T47D (cell line): Measurements from ENCODE around the gene DNAH2.

ENCODE experiments used
- DNase-seq, 2 experiments: peaks; one replicate each; pipeline versions ENCODE4 v3.0.0 to v3.0.0-alpha.2; 2011 to 2012; ENCODE audit warnings: low read depth in 1 of 2, low spot score in 1 of 2
- JUND ChIP-seq: IDR thresholded peaks from 2 replicates; pipeline ENCODE4 v1.6.1; 2012; ENCODE audit warnings: low read depth
- in situ Hi-C: cut with HindIII; loops from 2 replicates; pipeline ENCODE4 v1.10.0; 2016; ENCODE audit warnings: low sequenced_read_pairs, low pct_unique_long_range_greater_than_20kb

The DNAH2 gene

DNA sequence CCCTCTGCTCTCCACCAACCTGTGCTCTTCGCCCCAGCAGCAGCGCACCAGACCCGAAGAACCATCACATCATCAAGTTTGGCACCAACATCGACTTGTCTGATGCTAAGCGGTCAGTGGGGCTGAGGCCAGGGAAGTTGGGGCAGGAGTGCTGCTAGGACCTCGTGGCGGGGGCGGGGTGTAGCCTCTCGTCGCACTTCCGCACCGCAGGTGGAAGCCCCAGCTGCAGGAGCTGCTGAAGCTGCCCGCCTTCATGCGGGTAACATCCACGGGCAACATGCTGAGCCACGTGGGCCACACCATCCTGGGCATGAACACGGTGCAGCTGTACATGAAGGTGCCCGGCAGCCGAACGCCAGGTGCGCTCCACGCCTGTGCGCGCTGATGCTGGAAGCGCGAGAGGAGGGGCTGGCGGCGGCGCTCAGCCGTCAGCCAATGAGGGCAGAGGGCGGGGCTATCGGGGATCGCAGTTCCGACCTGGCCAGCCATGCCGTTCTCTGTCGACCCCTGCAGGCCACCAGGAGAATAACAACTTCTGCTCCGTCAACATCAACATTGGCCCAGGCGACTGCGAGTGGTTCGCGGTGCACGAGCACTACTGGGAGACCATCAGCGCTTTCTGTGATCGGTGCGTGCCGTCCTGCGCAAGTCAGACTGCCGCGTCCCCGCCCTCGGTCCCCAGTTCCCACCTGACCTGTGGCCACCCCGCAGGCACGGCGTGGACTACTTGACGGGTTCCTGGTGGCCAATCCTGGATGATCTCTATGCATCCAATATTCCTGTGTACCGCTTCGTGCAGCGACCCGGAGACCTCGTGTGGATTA lies 134.1 kb downstream of the DNAH2 start:
- TF ChIP-seq JUND = no peak
- in situ Hi-C loops = no loop called here
- DNase-seq = peak; percentile 65 to 89

DNA sequence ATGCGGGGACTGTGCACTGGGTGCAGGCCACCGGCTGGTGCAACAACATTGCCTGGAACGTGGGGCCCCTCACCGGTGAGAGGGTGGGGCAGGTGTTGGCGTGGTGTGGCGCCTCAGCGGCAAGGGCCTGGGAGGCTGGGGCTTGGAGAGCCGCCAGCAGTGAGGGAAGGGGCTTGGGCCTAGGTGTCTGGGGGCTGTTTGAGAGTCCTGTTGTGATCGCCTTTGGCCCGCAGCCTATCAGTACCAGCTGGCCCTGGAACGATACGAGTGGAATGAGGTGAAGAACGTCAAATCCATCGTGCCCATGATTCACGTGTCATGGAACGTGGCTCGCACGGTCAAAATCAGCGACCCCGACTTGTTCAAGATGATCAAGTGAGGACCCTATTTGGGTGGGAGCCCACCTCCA lies 134.7 kb downstream of the DNAH2 start:
- in situ Hi-C loops = no loop called here
- no peak for TF ChIP-seq JUND
- DNase-seq = no peak

DNA sequence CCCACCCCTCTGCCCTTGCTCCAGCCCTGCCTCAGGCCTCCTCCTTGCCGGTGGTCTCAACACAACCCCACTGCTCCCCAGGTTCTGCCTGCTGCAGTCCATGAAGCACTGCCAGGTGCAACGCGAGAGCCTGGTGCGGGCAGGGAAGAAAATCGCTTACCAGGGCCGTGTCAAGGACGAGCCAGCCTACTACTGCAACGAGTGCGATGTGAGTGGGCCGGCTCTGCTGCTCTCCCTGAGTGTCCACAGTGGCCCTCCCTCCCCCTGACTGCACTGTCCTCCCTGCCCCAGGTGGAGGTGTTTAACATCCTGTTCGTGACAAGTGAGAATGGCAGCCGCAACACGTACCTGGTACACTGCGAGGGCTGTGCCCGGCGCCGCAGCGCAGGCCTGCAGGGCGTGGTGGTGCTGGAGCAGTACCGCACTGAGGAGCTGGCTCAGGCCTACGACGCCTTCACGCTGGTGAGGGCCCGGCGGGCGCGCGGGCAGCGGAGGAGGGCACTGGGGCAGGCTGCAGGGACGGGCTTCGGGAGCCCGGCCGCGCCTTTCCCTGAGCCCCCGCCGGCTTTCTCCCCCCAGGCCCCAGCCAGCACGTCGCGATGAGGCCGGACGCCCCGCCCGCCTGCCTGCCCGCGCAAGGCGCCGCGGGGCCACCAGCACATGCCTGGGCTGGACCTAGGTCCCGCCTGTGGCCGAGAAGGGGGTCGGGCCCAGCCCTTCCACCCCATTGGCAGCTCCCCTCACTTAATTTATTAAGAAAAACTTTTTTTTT lies 135.6 kb downstream of the DNAH2 start:
- in situ Hi-C loops = no loop called here
- no peak for TF ChIP-seq JUND
- no peak for DNase-seq

DNA sequence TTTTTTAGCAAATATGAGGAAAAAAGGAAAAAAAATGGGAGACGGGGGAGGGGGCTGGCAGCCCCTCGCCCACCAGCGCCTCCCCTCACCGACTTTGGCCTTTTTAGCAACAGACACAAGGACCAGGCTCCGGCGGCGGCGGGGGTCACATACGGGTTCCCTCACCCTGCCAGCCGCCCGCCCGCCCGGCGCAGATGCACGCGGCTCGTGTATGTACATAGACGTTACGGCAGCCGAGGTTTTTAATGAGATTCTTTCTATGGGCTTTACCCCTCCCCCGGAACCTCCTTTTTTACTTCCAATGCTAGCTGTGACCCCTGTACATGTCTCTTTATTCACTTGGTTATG lies 136.1 kb downstream of the DNAH2 start:
- DNase-seq = no peak
- in situ Hi-C loops = no loop called here
- TF ChIP-seq JUND = no peak

DNA sequence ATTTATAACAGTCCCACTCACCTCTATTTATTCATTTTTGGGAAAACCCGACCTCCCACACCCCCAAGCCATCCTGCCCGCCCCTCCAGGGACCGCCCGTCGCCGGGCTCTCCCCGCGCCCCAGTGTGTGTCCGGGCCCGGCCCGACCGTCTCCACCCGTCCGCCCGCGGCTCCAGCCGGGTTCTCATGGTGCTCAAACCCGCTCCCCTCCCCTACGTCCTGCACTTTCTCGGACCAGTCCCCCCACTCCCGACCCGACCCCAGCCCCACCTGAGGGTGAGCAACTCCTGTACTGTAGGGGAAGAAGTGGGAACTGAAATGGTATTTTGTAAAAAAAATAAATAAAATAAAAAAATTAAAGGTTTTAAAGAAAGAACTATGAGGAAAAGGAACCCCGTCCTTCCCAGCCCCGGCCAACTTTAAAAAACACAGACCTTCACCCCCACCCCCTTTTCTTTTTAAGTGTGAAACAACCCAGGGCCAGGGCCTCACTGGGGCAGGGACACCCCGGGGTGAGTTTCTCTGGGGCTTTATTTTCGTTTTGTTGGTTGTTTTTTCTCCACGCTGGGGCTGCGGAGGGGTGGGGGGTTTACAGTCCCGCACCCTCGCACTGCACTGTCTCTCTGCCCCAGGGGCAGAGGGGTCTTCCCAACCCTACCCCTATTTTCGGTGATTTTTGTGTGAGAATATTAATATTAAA lies 136.7 kb downstream of the DNAH2 start:
- no peak for TF ChIP-seq JUND
- in situ Hi-C loops = no loop called here
- no peak for DNase-seq

DNA sequence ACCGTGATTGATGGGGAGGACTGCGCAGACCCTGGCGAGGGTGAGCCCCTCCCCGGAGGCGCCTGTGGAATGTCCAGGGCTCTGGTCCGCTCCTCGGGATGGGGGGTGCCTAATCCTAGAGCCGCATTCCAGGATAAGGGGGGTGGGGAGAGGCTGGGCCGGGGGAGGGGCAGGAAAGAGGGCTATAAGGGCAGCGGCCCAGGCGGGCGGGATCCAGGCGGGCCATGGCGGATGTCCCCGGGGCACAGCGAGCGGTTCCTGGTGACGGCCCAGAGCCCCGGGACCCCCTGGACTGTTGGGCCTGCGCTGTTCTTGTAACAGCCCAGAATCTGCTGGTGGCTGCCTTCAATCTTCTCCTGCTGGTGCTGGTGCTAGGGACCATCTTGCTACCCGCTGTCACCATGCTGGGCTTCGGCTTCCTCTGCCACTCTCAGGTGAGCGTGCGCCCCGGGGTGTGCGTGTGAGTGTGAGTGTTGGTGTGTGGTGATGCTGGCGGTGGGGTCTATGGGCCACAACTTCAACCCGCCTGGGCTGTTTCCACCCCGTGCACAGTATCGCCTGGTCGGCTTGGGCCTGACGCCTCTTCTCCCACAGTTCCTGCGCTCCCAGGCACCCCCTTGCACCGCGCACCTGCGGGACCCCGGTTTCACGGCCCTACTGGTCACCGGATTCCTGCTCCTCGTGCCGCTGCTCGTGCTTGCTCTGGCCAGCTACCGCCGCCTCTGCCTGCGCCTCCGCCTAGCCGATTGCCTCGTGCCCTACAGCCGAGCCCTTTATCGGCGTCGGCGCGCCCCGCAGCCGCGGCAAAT lies 137.5 kb downstream of the DNAH2 start, which contains the start of gene TMEM88:
Gene TMEM88 (plus strand): TSS at position 216 of the 809 bp plus-strand sequence. CDS start 9 bp downstream, at position 225.
- TF ChIP-seq JUND = no peak
- in situ Hi-C loops = no loop called here
- DNase-seq = no peak

DNA sequence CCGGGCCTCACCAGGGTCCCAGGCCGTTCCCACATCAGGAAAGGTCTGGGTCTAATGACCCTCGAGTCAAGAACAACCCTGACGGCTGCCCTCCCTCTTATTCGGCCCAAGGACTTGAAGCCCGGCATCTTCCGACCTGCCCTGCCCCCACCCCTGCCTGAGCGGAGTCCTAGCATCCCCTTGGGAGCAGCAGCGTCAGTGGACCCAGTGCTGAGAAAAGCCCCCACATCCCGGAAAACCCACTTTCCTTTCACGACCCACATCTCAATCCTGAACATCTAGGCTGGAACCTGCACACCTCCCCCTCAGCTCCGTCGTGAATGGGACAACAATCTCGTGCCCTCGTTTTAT lies 138.1 kb downstream of the DNAH2 start:
- in situ Hi-C loops = no loop called here

DNA sequence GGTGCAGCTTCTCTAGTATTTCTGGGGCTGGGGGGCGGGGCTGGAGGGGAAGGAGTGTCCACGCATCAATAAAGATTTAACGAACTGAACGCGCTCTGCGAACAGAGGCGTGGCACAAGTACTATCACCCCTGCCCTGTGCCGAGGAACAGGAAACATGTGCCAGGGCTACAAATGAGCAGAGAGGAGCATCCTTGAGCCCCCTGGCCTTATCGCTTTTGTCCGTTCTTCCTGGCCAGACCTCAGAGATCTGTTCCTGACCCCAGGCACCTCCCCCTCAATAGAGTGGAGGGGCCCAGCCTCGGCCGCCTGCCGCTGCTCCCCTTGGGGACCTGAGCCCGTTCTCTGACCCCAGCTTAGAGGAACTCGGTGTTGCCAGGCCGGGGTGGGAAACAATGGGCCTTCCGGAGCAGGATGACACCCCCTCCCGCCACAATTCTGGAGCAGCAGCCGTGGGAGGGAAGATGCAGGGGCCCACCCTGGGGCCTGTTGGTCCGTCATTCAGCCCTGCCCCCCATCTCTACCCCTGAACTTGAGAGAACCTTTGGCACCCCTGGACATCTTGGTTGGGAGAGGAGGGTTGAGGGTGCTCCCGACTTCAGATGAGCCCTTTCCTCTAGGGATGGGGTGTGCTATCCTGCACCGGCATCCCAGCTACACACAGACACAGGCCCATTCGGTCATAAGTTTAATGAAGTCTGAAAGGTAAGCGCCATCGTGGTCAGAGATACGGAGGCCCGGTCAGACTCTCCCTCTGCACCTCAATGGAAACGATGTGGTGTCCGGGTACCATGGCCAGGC lies 138.7 kb downstream of the DNAH2 start:
- TF ChIP-seq JUND = no peak
- DNase-seq = no peak
- in situ Hi-C loops = no loop called here

More for the DNA sequence above, 138.1 kb downstream of the DNAH2 start:
- DNase-seq = no peak
- no peak for TF ChIP-seq JUND

DNA sequence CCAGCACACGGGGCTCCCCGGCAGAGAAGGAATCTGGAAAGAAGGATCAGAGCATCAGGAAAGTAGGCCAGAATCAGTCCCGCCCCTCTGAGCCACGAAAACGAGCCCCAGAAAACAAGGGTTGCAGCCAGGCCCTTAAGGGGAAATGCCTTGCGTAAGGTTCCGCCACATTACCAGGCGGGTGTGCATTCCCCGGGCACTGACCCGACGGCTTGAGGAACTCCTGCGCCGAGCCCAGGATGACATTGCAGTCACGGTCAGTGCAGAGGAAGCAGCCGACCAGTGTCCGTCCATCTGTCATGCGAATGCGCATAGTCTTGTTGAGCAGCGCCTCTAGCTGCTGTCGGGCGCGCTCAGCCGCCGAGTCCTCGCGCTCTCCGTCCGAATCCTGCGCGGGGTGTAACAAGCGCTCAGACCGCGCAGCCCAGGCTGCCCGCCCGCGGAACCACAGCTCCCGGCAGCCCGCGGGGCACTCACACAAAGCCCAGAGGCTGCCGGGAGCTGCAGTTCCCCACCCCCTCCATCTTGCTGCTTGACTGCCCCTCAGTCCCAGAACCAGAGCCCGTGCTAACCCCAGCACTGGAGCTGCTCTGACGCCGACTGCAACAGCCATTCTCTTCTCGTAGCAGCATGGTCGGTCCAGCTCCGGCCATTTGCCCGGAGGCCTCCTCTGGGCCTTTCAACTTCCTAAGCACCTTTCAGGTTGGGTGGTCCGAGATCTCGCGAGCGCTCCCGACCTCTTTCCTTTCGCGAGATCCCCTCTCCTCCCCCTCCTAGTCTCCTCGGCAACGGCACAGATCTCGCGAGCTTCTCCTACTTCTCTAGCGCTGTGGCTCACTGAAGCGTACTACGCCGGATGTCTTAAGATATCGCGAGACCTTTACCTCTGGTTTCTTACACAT lies 139.5 kb downstream of the DNAH2 start, which contains the start of gene NAA38:
Gene NAA38 (minus strand): TSS at position 749 of the 902 bp plus-strand sequence. CDS start 96 bp downstream, at position 653.
- TF ChIP-seq JUND = no peak
- in situ Hi-C loops = no loop called here
- DNase-seq = peak; percentile 60 to 99

DNA sequence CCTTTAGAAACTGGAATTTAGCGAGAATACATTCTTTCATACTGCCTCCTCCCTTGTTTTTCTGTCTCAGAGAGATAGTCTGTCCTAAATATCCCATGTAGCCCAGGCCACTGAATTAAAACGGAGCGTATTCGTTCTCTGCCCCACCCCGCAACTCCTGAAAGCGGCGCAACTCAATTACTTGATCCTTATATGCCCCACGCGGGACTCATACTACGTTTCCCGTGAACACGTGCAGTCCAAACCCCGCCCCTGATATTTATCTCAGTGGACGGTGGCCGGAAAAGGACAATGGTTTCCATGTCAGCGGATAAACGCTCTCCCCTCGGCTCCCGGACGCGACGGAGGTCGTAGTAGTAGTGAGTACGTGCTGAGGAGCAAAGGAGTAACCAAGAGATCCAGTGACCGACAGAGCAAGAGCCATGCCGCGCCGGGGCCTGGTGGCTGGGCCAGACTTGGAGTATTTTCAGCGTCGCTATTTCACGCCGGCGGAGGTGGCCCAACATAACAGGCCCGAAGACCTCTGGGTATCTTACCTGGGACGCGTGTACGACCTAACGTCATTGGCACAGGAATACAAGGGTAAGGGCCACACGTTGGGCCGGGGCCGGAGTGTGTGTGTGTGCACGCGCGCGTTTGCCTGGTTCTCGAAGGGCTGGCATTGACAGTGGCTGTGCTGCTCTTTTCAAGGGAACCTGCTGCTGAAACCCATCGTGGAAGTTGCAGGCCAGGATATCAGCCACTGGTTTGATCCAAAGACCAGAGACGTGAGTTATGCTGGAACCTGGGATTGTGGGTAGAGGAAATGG lies 140.4 kb downstream of the DNAH2 start, which contains the start of gene CYB5D1:
Gene CYB5D1 (plus strand): TSS at position 291 of the 809 bp plus-strand sequence. CDS start 132 bp downstream, at position 423.
- peak in 1 of 2 experiments; percentile 95 for DNase-seq
- in situ Hi-C loops = no loop called here
- TF ChIP-seq JUND = no peak
